H1 (cell line): ENCODE measurements around the gene SLCO2A1. TPM values are rescaled to one million over a fixed set of nuclear protein-coding genes. Genes with fewer than 3 reads are reported as not detected.

Experiments
- CTCF ChIA-PET: fragments of 300-600 bp; sonication (Branson Sonifier 250); formaldehyde crosslinking; loops from one replicate; lab custom pipeline; 2021; ENCODE audit not compliant: partially characterized antibody; lab: Charles Lee
- POLR2A ChIA-PET: fragments of 300-600 bp; sonication (Branson Sonifier 250); formaldehyde crosslinking; loops from one replicate; lab custom pipeline; 2021; ENCODE audit warnings: inconsistent platforms; ENCODE audit not compliant: partially characterized antibody; lab: Charles Lee
- DNase-seq, 2 experiments: peaks; one replicate each; pipeline versions ENCODE4 v3.0.0 to v3.0.0-alpha.2; 2010 to 2022; ENCODE audit warnings: low spot score in 2 of 2, low read depth in 1 of 2, mixed read lengths in 1 of 2
- FAIRE-seq: peaks from 2 replicates; lab custom pipeline; 2011; peaks lifted over from hg19 to GRCh38; lab: Jason Lieb, UNC
- H2AFZ ChIP-seq: 2 replicates; pipeline ENCODE4 v1.8.1; 2012; ENCODE audit warnings: low read length, inconsistent platforms
- H2AK5ac ChIP-seq: 2 replicates; pipeline ENCODE4 v1.6.1; 2013; ENCODE audit warnings: low read depth, low read length
- H2BK120ac ChIP-seq: replicated peaks from 2 replicates; pipeline ENCODE3; 2013; ENCODE audit warnings: low read depth, low read length, inconsistent platforms
- H2BK12ac ChIP-seq: 2 replicates; pipeline ENCODE4 v1.6.1; 2013; ENCODE audit warnings: low read depth, low read length
- H2BK15ac ChIP-seq: 2 replicates; pipeline ENCODE4 v1.6.1; 2013; ENCODE audit warnings: low read length
- H2BK20ac ChIP-seq: 2 replicates; pipeline ENCODE4 v1.6.1; 2013; ENCODE audit warnings: low read length
- H2BK5ac ChIP-seq: 2 replicates; pipeline ENCODE4 v1.6.1; 2013; ENCODE audit warnings: low read depth, low read length
- H3K14ac ChIP-seq: 2 replicates; pipeline ENCODE4 v1.6.1; 2013; ENCODE audit warnings: inconsistent platforms; ENCODE audit not compliant: insufficient read length
- H3K18ac ChIP-seq: 2 replicates; pipeline ENCODE4 v1.6.1; 2013; ENCODE audit warnings: low read length; ENCODE audit errors: extremely low read depth
- H3K23ac ChIP-seq: 2 replicates; pipeline ENCODE4 v1.6.1; 2013; ENCODE audit warnings: inconsistent platforms; ENCODE audit not compliant: insufficient read length
- H3K23me2 ChIP-seq: 2 replicates; pipeline ENCODE4 v1.6.1; 2013; ENCODE audit warnings: low read depth, low read length
- H3K27ac ChIP-seq: 2 replicates; pipeline ENCODE4 v1.6.1; 2011; ENCODE audit warnings: low read depth, low read length, inconsistent platforms
- H3K27me3 ChIP-seq, 4 experiments: replicated peaks in 1 of 4; 1 replicate in 1 of 4; 2 replicates in 3 of 4; pipeline versions ENCODE4 v1.6.1 to v1.8.1; 2011 to 2013; ENCODE audit warnings: low read length in 3 of 4, mild to moderate bottlenecking in 3 of 4, inconsistent platforms in 2 of 4, mixed read lengths in 2 of 4, moderate library complexity in 1 of 4; ENCODE audit not compliant: control insufficient read depth in 3 of 4, insufficient read depth in 3 of 4; ENCODE audit errors: extremely low read depth in 1 of 4
- H3K36me3 ChIP-seq, 4 experiments: 2 replicates each; pipeline versions ENCODE4 v1.6.1 to v1.8.1; 2011 to 2013; ENCODE audit warnings: mild to moderate bottlenecking in 4 of 4, low read length in 3 of 4, moderate library complexity in 2 of 4, control low read depth in 1 of 4, inconsistent platforms in 1 of 4; ENCODE audit not compliant: insufficient read depth in 4 of 4, control insufficient read depth in 2 of 4
- H3K4ac ChIP-seq: replicated peaks from 2 replicates; pipeline ENCODE3; 2013; ENCODE audit warnings: low read length, low read depth, mixed read lengths, inconsistent platforms; ENCODE audit not compliant: insufficient read length
- H3K4me1 ChIP-seq, 4 experiments: replicated peaks in 1 of 4; 1 replicate in 1 of 4; 2 replicates in 3 of 4; pipeline versions ENCODE4 v1.6.1 to v1.8.1; 2011 to 2013; ENCODE audit warnings: low read length in 3 of 4, inconsistent platforms in 2 of 4, mixed read lengths in 1 of 4; ENCODE audit not compliant: insufficient read depth in 4 of 4, control insufficient read depth in 3 of 4
- H3K4me2 ChIP-seq, 2 experiments: 2 replicates each; pipeline versions ENCODE4 v1.6.1 to v1.8.1; 2011 to 2013; ENCODE audit warnings: low read depth in 2 of 2, low read length in 2 of 2, control low read depth in 1 of 2, inconsistent platforms in 1 of 2, mild to moderate bottlenecking in 1 of 2; ENCODE audit not compliant: insufficient read depth in 1 of 2
- H3K4me3 ChIP-seq, 4 experiments: fragments of 200-600, 300-600 bp in 1 of 4; sonication (generic), shearing (Covaris generic), sonication (Bioruptor Twin) in 1 of 4; 2 replicates each; pipeline versions ENCODE4 v1.5.1 to v1.8.1; 2011 to 2016; ENCODE audit warnings: low read length in 4 of 4, low read depth in 3 of 4, control low read depth in 2 of 4, inconsistent platforms in 2 of 4, mild to moderate bottlenecking in 2 of 4, mixed read lengths in 1 of 4, moderate library complexity in 1 of 4; ENCODE audit not compliant: insufficient read depth in 2 of 4; ENCODE audit errors: extremely low read depth in 1 of 4
- H3K56ac ChIP-seq: replicated peaks from 2 replicates; pipeline ENCODE3; 2013; ENCODE audit warnings: low read depth, mild to moderate bottlenecking, mixed read lengths, low read length, inconsistent platforms; ENCODE audit not compliant: insufficient read length
- H3K79me1 ChIP-seq: 2 replicates; pipeline ENCODE4 v1.6.1; 2013; ENCODE audit warnings: low read depth, low read length, control low read depth
- H3K79me2 ChIP-seq, 2 experiments: 2 replicates each; pipeline versions ENCODE4 v1.6.1 to v1.8.1; 2012 to 2013; ENCODE audit warnings: low read length in 2 of 2, mild to moderate bottlenecking in 2 of 2, inconsistent platforms in 1 of 2; ENCODE audit not compliant: insufficient read depth in 2 of 2, control insufficient read depth in 1 of 2
- H3K9ac ChIP-seq, 4 experiments: replicated peaks in 1 of 4; 1 replicate in 1 of 4; 2 replicates in 3 of 4; pipeline versions ENCODE4 v1.6.1 to v1.8.1; 2011 to 2013; ENCODE audit warnings: low read depth in 3 of 4, low read length in 3 of 4, control low read depth in 2 of 4, mild to moderate bottlenecking in 2 of 4, moderate library complexity in 2 of 4, inconsistent platforms in 1 of 4; ENCODE audit errors: extremely low read depth in 1 of 4
- H3K9me3 ChIP-seq, 2 experiments: 2 replicates each; pipeline versions ENCODE4 v1.6.1 to v1.8.1; 2012 to 2013; ENCODE audit warnings: mild to moderate bottlenecking in 2 of 2, moderate library complexity in 2 of 2, control low read depth in 1 of 2, inconsistent platforms in 1 of 2, low read depth in 1 of 2, low read length in 1 of 2, mixed read lengths in 1 of 2; ENCODE audit not compliant: insufficient read depth in 2 of 2
- H4K20me1 ChIP-seq, 2 experiments: replicated peaks in 1 of 2; 2 replicates each; pipeline versions ENCODE3 to v1.8.1; 2011 to 2013; ENCODE audit warnings: inconsistent platforms in 2 of 2, low read length in 2 of 2, mild to moderate bottlenecking in 1 of 2; ENCODE audit not compliant: insufficient read depth in 2 of 2, control insufficient read depth in 1 of 2
- H4K5ac ChIP-seq: 2 replicates; pipeline ENCODE4 v1.6.1; 2013; ENCODE audit warnings: low read length, low read depth, mixed read lengths, inconsistent platforms; ENCODE audit not compliant: insufficient read length
- H4K8ac ChIP-seq: 2 replicates; pipeline ENCODE4 v1.8.0; 2013; ENCODE audit warnings: mild to moderate bottlenecking, moderate library complexity, low read length, inconsistent platforms; ENCODE audit not compliant: insufficient read depth; ENCODE audit errors: extremely low read depth
- H4K91ac ChIP-seq: replicated peaks from 2 replicates; pipeline ENCODE3; 2013; ENCODE audit warnings: low read length, mixed read lengths, inconsistent platforms; ENCODE audit not compliant: insufficient read length
- ATF3 ChIP-seq: IDR thresholded peaks from 2 replicates; pipeline ENCODE4 v1.6.1; 2011; ENCODE audit warnings: low read depth, mild to moderate bottlenecking, low read length; ENCODE audit not compliant: insufficient read depth
- BCL11A ChIP-seq, 2 experiments: IDR thresholded peaks; one replicate each; pipeline ENCODE4 v1.6.1; 2011; ENCODE audit warnings: low read depth in 2 of 2, low read length in 2 of 2, mild to moderate bottlenecking in 2 of 2
- MAFK ChIP-seq: IDR thresholded peaks from 2 replicates; pipeline ENCODE4 v1.6.1; 2012; ENCODE audit warnings: low read depth, mild to moderate bottlenecking, improper control_type of control experiment, low read length
- polyA plus RNA-seq, 7 experiments: library from polyadenylated mRNA; depleted of rRNA in 3 of 7; stranded (reverse) in 5 of 7; unstranded in 2 of 7; fragments of >200 nt in 5 of 7; fragments of 200-250 nt in 2 of 7; gene quantifications; 1 replicate in 5 of 7; 2 replicates in 1 of 7; 4 replicates in 1 of 7; pipeline versions ENCODE4 v1.2.1 to v1.2.3, GENCODE V29; 2011 to 2013; ENCODE audit warnings: missing spikeins in 2 of 7, mixed read lengths in 2 of 7
- total RNA-seq: library from RNA; stranded (reverse); fragmentation: NEBNext Ultra II Directional; extraction: Animal tissue kit (Norgen Biotek cat#: 25700); gene quantifications from 2 replicates; pipeline ENCODE4 v1.2.1, GENCODE V29; 2021

The SLCO2A1 gene
- total and polyA plus RNA-seq, 2 of the 8 experiments (the other 6 are each of a cell fraction or from before 2014, with no cell fraction given) = 1.1 to 2.3 TPM

- Histone ChIP-seq H3K4ac (no peak overlapping the region), H2BK12ac (no peak overlapping the region), H3K79me2 (no peaks in the 10 kb centered on the region), H2BK15ac (no peak overlapping the region), H3K79me1 (no peaks in the 10 kb centered on the region), H3K27me3 (no peaks in the 10 kb centered on the region), H3K23me2 (no peaks in the 10 kb centered on the region), H4K91ac (no peak overlapping the region), H3K23ac (no peak overlapping the region), H4K20me1 (no peaks in the 10 kb centered on the region), H2BK5ac (no peak overlapping the region), H3K36me3 (no peaks in the 10 kb centered on the region), H3K56ac (no peak overlapping the region), H3K9me3 (peaks cover 24 to 34% of the 10 kb centered on the region in 2 experiments), H3K18ac (no peak overlapping the region), H2AK5ac (no peak overlapping the region), H2BK120ac (no peak overlapping the region), H3K9ac (no peak overlapping the region), H4K5ac (no peak overlapping the region), H3K27ac (no peak overlapping the region), H2AFZ (no peak overlapping the region), H3K4me1 (no peaks in the 10 kb centered on the region), H3K4me3 (no peak overlapping the region), H3K14ac (no peak overlapping the region), H2BK20ac (no peak overlapping the region), H4K8ac (no peak overlapping the region), H3K4me2 (no peak overlapping the region)
- DNase-seq (no peak), FAIRE-seq (no peak)
- ChIA-PET CTCF (interaction anchor here (0.6 kb wide), 1 partner anchor 1173 kb away, joined by 3 read pairs; no protein-coding TSS in a partner anchor), POLR2A (no interaction called here)
- no peak for TF ChIP-seq MAFK
- no peak for TF ChIP-seq BCL11A (IDR thresholded peaks at IDR 0.05; ENCODE audit: low read depth in 2 of 2, low read length in 2 of 2)
- TF ChIP-seq ATF3 = no peak
These were observed 14.7 kb upstream of the SLCO2A1 start for GRCh38 chr3:134044459-134044858.
